Erythroblast (primary cell): ENCODE measurements around the gene CALR3.
A peak's percentile ranks its signal among the peaks of the same experiment; 100 is the strongest.
"Not testable (repeated sequence)": the region's sequence is repeated elsewhere in the genome, so short reads cannot be mapped to it uniquely, and the experiment has no call there.

Experiments used
- DNase-seq, 2 experiments: peaks; one replicate each; lab custom pipeline; 2025; lab: John Stamatoyannopoulos, UW
- GATA1 ChIP-seq: IDR thresholded peaks from 2 replicates; pipeline ENCODE4 v1.6.1; 2011; ENCODE audit warnings: low read depth, mild to moderate bottlenecking, control low read depth, low read length, moderate library complexity
- POLR2A ChIP-seq: IDR thresholded peaks from 2 replicates; pipeline ENCODE4 v1.6.1; 2011; ENCODE audit warnings: mild to moderate bottlenecking, low read length

Gene CALR3

GRCh38 chr19:16462757-16463250, 33.2 kb downstream of the CALR3 start:
- peak; percentile 67 to 68 for DNase-seq
- TF ChIP-seq POLR2A (no peak), GATA1 (no peak)

- no peak for TF ChIP-seq POLR2A
- no peak for TF ChIP-seq GATA1
- no peak for DNase-seq
Observed at GRCh38 chr19:16461630-16462051, 34.3 kb downstream of the CALR3 start.

GRCh38 chr19:16460454-16460853, 35.5 kb downstream of the CALR3 start:
- no peak for DNase-seq
- TF ChIP-seq GATA1 (no peak), POLR2A (no peak)

GRCh38 chr19:16459680-16460079, 36.3 kb downstream of the CALR3 start:
- DNase-seq = no peak
- no peak for TF ChIP-seq POLR2A
- TF ChIP-seq GATA1 = no peak

- TF ChIP-seq GATA1 = no peak
- TF ChIP-seq POLR2A = no peak
- DNase-seq = peak in 1 of 2 experiments; percentile 17
Observed at GRCh38 chr19:16458391-16459341, 37.3 kb downstream of the CALR3 start.

DNA sequence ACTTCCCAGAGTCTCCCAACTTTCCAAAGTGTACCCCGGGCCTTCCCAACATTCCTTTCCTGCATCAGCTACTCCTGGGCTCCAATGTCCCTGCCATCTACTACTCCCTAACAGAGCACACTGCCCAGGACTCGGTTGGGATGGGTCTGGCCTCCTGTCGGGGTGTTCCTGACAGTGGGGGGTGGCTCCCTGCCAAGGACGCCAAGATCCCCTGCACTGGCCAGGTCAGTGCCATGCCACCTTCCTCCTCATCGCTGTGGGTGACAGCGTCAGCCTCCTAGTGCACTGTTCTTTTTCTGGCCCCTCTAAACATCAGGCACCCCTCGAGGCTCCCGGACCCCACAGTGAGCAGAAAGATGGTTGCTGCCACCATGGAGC, 38.0 kb downstream of the CALR3 start:
- no peak for DNase-seq
- no peak for TF ChIP-seq GATA1
- no peak for TF ChIP-seq POLR2A

DNA sequence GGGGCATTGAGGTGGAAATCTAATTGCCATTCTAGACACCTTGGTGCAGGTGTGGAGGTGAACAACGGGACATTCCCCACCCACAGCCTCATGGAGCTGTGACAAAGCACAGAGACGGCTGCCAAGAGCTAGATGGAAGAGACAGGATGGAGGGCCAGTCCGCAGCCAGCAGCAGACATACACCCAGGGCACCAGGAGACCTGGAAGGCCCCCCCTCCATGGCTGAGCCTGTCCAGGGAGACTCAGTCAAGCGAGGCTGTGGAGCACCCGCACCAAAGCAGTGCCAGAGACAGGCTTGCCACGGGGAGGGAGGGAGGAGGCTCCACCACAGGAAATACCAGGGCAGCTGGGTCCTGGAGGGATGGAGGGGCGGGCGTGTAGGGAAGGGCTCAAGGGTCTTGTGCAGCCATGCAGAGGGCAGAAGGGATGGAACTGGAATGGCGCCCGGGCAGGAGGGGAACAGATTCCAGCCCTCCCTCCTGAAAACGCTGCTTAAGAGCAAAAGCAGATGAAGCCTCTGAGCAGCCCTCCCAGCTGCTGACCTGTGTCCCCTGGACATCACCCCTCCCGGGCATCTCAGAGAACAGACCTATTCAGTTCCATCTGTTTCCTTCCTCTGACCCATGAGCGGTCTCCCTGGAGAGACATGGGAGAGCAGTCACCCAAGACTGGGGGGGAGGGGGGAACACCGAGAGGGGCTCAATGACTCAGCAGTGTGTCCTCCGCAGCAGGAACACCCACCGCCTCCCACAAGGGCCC, 38.6 kb downstream of the CALR3 start:
- TF ChIP-seq GATA1 = no peak
- TF ChIP-seq POLR2A = no peak
- no peak for DNase-seq

GRCh38 chr19:16456652-16457194, 39.2 kb downstream of the CALR3 start:
- TF ChIP-seq GATA1 (no peak), POLR2A (no peak)
- no peak for DNase-seq

DNA sequence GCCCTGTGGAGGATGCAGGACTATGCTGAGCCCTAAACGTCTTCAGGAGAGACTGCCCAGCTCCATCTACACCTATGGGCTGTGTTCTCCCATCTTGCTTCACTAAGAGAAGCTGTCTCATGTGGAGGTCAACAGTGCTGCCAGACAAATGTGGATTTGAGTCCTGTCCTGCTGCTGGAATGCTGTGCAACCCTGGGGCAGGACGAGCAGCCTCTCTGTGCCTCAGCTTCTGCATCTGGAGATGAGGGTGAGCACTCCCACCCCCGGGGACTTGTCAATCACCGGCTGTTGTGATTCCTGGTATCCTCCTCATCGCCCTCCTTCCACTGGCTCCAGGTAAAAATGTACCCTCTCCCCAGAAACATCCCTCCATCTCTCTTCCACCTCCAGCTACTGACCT, 40.5 kb downstream of the CALR3 start:
- no peak for DNase-seq
- TF ChIP-seq GATA1 = no peak
- no peak for TF ChIP-seq POLR2A

GRCh38 chr19:16454351-16454918, 41.5 kb downstream of the CALR3 start:
- DNase-seq = no peak
- no peak for TF ChIP-seq POLR2A
- no peak for TF ChIP-seq GATA1

- TF ChIP-seq GATA1 (no peak), POLR2A (no peak)
Observed at GRCh38 chr19:16452325-16452724, 43.6 kb downstream of the CALR3 start.

GRCh38 chr19:16449330-16449961, 46.5 kb downstream of the CALR3 start:
- DNase-seq = peak; percentile 53
- TF ChIP-seq GATA1 (no peak), POLR2A (no peak)

More at GRCh38 chr19:16452325-16452724, 43.6 kb downstream of the CALR3 start:
- no peak for DNase-seq

DNA sequence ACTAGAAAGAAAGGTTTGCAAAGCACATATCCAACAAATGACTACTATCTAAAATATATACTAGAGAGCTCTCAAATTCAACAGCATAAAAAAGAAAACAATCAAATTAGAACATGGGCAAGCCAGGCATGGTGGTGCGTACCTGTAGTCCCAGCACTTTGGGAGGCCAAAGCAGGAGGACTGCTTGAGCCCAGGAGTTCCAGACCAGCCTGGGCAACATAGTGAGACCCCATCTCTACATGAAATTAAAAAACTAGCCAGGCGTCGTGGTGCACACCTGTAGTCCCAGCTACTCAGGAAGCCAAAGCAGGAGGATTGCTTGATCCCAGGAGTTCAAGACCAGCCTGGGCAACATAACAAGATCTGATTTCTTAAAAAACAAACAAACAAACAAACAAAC, 47.1 kb downstream of the CALR3 start:
- DNase-seq = not testable (repeated sequence)
